GM12874 (cell line): ENCODE results near the gene CDH4.

Experiments used
- CTCF ChIP-seq: IDR thresholded peaks from 2 replicates; pipeline ENCODE4 v1.5.1; 2011; ENCODE audit warnings: low read depth, mild to moderate bottlenecking, control low read depth, low read length, moderate library complexity; ENCODE audit not compliant: insufficient read depth

The CDH4 gene

GRCh38 chr20:61939691-61940360 lies 687.8 kb downstream of the CDH4 start:
- no peak for TF ChIP-seq CTCF

DNA sequence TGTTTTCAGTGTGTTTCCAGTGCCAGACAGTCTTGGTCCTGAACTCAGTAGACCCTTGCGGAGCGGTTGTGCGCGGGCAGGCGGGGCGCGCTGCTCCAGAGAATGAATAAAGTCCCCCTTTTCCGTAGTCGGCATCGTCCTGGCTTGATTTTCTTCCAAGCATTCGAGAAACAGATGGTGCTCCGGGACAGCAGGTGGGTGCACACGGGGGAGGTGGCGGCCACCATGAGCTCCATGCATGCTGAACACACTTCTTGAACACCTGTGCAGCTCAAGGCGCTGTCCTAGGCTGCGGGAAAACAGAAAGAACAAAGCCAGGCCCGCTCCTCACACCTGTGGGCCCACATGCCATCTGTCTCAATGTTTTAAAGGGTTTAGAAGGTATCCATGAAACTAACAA lies 688.4 kb downstream of the CDH4 start:
- TF ChIP-seq CTCF: no peak

DNA sequence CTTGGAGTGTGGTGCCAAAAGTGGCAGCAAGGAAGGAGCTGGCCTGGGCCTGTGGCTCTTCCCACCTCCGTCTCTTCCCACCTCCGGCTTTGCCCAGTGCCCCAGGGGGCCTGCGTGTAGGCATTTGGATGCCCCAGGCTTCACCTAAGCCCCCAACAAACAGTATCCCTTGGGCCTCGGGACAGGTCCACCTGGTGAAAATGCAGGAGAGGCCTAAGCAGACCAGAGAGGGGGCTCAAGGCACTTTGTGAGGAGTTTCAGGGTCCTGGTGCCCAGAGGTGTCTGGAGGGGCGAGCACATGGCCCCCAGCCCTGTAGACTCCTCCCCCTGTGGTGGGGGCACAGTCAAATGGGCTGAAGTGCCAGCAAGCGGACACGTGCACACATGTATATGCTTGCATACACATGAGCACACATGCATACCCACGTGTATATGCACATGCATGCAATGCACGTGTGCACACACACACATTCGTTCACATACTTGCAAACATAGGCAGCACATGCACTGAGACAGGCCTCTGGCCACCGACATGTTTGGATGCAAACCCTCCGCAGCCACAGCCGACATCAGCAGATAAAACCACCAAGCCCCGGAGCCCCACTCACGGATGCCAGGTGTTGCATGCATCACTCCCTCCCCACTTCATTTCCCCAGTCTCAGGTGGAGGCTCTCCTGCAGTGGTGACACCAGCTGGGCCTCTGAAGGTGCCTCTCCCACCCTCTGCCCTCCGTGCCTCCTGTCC lies 689.1 kb downstream of the CDH4 start:
- no peak for TF ChIP-seq CTCF

DNA sequence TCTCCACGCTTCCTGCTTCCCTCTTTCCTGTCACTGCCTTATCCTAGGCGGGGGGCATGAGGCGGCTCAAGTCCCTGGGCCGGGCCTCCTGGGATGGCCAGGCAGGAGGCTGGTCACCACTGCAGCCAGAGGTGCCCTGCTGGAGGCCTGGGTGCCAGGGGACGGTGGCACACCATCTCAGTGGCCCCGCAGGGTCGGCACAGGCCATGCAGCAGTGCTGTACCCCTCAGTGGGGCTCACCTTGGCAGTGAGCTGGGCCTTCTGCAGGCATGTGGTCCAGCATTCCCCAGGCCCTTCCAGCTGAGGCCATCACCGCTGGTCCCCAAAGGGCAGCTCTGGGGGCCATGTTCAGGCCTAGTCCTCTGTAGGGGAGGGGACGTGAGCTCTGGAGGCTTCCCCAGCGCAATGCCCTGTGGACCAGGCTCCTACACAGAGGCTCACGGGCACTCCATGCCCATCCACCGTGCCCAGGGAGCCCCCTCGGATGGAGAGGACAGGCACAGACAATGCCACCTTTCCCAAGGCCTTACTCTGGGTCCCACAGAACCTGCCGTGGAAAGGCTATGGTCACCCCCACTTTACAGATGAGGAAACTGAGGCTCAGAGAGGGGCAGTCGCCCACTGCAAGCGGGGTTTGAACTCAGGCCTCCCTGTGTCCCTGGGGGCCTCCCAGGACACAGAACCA lies 689.8 kb downstream of the CDH4 start:
- TF ChIP-seq CTCF: no peak

- TF ChIP-seq CTCF: no peak
Observed at GRCh38 chr20:61942526-61942925, 690.5 kb downstream of the CDH4 start.

GRCh38 chr20:61948586-61949362 lies 696.7 kb downstream of the CDH4 start:
- TF ChIP-seq CTCF: no peak

DNA sequence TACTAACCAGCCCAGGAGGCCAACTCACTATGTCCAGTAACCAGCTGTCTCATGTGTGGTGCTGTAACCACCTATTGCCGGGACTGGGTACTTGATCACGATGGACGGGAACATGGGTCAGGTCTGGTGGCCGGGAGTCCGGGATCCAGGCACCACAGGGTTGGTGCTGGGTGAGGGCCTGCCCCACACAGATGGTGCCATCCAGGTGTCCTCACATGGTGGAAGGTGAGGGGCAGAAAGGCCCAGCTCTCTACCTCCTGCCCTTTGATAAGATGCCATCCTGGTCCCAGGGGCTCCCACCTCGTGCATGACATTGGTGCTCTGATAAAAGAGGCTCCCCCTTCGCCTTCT lies 697.3 kb downstream of the CDH4 start:
- no peak for TF ChIP-seq CTCF
